NCI-H146 treated with DMSO at 0.1 percent for 48 hours (cell line): ENCODE results near the gene CYFIP2.
"Not testable (repeated sequence)": the region's sequence is repeated elsewhere in the genome, so short reads cannot be mapped to it uniquely, and the experiment has no call there.

Source experiments
- DNase-seq: peaks from one replicate; lab custom pipeline; 2025; ENCODE audit not compliant: unreplicated experiment; lab: John Stamatoyannopoulos, UW

CYFIP2 gene

DNA sequence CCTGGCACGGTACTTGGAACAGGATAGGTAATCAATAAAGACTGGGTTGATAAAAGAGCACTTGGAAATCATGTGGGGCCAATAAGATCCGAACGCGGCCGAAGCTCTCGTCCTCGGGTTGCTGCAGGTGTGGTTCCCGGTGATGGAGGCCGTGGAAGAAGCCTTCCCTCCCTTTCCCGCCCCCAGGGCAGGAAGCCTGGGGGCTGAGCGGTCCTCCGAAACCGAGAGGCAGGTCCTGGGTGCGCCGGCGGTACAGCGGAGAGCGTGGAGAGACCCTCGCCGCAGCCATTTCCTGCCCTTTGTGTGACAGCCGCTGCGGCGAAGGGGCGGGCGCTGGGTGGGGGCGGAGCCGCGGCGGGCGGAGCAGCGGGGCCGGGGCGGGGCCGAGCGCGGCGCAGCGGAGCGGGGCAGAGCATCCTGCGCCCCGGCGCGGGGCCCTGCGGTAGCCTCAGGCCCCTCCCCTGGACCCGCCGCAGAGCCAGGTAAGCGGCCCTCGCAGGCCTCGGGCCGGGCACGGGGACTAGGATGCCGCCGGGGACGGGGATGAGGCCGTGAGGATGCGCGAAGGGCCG, at the start of gene CYFIP2:
Gene CYFIP2 (plus strand): TSS at position 410 of the 572 bp plus-strand sequence. CDS start 19,239 bp downstream, outside the sequence.
- DNase-seq: peak; percentile 29

DNA sequence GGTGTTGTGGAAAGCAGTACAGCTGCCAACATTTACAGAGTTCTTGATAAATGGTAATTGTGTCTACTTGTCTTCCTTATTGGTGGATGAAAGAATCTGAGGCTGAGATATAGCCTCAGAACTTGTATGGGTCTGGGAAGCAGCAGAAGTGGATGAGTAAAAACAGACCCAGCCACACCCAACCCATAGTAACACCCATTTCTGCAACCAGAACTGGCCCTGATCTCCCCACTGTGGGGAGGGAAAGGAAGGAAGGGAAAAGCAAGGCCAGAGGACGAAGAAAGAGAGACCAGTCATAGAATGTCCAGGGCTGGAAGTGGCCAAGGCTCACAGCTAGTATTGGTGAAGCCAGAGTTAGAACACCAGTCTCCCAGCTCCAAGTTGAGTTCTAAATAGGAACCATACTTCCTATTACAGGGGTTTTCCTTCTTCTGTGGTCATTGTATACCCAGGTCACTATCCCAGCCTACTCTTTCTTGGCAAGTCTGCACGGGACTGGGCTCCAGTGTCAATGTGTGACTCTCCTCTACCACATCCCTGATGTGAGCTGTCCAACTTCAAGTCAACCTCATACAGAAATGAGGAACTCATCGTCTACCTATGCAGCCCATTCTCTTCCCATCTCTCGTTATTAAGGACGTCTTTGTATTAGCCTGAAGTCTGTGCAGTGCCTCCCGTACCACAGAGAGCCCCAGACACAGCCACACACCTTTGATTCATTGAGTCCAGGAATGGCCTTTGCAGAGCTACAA, 49.4 kb upstream of the CYFIP2 start:
- no peak for DNase-seq

DNA sequence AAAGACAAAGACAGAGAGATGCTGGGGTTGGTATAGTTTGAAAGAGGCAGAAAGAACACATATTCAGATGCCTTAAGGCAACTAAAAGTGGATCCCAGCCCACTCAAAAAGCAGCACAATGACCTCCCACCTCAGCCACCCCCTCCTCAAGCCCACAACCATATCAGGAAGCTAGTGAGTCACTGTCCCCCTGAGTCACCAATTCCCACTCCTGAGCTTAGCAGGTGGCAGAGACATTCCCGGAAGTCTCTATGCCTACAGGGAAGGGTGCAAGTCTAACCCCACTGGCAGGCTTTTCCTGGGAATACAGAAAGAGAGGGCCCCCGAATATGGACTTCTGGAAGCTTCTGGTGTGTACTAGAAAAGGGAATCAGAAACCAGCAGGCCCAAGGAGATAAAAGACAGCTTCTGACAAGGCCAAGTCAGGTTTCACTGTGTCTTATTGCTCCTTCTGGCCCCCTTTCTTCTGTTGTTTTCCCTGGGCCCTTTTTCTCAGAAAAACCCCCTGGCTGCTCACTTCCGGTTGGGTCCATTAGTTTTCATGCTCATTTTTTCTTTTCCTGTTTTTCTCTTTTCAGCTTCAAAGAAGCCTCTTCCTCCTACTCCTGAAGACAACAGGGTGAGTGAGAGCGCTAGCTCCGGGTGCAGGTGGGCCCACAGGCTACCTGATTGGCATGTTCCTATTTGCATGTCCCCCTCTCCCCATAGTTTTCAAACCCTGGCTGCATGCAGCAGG, 48.5 kb upstream of the CYFIP2 start:
- no peak for DNase-seq

DNA sequence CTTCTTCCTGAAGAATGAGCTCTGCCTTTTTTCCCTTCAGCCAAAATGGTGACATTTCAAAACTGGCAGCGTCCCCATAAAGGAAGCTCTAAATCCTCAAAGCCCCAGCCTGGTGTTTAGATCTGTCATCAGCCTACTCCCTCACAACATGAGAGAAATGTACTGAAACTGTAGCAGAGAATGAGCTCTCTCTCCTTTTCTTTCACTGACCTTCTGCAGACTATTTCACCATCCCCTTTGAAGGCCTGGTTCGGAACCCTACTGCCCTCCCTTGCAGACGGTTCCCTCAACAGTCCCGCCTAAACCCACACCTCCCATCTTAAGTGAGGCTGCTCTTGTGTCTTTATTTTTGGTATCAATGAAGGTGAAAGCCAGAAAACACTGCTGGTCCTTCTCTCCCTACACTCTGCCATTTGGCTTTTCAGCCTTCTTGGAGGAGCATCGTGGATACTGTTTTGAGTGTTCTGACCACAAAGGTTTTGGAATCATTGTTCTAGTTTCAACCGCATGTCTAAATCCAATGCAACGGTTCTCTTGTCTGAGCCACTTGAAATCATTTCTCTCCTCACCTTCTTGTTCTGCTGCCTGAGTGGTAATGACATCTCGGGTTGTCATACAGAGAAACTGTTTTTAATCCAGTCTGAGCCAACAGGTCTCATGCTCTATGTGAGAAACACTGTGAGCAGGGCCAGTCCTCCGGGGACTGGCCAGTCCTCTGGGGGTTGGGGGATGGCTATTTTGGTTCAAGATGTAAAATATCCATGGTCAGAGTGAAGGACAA, 46.2 kb upstream of the CYFIP2 start:
- DNase-seq: no peak

DNA sequence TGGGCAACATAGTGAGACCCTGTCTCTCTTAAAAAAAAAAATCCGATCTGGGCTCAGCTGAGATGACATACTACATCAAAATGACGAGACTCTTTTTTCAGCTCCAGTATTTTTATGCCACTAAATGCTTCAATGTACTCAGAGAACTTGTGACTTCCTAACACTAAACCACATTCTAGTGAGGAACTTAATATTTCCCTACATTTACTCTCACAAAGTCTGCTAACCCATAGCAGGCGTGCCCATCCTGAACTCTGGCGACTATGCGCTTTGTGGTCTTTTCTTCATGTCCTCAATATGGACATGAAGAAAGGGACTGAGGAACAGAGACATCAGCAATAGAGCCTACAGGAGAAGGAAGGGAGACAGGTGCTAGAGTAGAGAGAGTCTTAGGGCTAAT, 44.0 kb upstream of the CYFIP2 start:
- no peak for DNase-seq

DNA sequence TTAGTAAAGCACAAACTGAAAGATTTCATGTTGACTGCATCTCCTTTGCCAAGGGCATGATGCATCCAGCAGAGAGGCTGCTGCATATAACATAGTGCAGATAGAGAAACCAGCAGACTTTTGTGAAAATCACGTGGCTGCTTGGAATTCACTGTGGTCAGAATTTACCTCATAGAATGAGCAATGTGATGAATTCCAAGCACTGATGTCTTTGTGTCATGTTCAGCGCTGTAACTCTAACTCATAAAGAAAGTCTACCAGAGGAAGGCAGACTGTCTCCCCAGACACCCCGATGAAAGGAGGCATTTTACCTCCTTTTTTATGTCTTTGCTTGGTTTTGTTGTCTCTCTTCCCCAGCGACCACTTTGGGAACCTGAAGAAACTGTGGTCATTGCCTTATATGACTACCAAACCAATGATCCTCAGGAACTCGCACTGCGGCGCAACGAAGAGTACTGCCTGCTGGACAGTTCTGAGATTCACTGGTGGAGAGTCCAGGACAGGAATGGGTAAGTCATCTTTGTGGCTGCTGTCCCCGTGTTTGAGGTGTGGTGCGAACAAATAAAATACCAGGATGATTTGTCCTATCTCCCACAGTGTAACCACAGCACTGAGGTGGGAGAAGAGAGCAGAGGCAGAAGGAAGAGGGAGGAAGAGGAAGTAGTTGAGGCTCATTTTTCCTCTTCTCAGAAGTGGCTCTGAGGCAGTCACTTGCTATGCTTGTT, 43.3 kb upstream of the CYFIP2 start:
- DNase-seq: no peak

DNA sequence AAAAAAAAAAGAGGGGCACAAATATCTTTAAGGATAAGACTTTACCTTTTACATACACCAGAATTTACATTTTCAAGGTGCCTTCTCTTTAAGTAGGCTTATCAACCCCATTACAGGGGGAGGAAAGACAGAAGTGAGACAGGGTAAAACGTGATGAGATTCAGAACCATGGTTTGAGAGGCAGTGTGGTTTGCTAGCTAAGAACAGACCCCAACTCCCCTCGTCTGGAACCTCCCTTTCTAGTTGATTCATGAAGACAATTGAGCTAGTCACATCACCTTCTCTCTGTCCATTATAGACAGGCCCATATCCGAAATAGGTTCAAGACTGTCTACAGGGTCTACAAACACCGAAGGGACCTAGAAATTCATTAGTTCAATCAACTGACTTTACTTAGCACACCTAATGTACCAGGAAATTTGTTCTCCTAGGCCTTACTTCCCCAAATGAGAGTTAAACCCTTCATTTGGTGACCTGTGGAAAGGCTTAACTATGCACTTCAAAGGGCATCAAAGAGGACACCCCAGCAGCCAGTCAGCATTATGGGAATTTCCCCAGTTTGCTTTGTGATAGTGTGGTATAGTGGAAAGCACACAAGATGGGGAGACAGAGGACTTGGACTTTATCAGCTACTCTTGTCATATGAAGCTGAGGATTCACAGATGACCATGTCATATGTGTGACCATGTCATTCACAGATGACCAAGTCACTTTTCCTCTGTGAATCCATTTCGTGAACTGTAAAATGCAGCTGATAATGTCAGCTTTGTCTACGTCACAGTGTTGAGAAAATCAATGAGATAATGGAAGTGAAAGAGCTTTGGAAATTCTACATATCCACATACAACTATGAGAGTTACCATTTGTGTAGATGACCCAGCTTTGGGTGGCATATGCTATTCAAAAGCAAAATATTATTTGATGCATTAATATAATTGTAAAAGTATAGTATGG, 40.2 kb upstream of the CYFIP2 start:
- DNase-seq: no peak

DNA sequence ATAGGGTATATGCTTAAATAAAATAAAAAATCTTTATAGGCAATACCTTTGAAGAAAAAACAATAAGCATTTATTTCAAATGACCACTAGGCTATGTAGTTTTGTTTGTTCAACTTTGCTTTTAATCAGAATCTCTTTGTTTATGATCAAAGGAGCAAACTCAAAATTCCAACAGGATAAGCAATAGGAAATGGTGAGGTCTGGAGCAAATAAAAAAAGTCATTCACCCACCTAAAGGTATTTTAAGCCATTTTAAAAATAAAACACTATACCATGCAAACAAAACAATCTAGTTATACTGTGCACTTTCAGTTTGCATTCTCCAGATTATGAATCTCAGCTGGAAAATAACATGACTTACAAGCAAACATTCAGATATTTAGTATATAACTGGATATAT, 35.3 kb upstream of the CYFIP2 start:
- DNase-seq: no peak

DNA sequence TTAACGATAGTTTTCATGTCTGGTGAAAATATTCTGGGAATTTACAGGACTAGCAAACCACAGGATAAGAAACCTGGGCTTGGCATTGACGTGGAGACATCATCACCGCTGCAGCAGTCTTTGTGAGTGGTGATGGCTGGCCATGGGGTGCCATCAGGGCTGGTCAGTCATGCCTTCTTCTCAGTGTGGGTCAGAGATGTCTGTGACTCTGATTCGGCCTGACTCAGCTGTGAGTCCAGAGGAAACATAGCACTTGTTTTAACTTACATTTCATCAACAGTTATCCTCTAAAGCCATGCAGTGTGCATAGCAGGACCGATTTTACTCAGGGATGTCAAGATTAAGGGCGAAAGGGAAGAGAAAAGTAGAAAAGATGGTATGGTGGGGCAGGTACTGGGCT, 33.2 kb upstream of the CYFIP2 start:
- DNase-seq: no peak

DNA sequence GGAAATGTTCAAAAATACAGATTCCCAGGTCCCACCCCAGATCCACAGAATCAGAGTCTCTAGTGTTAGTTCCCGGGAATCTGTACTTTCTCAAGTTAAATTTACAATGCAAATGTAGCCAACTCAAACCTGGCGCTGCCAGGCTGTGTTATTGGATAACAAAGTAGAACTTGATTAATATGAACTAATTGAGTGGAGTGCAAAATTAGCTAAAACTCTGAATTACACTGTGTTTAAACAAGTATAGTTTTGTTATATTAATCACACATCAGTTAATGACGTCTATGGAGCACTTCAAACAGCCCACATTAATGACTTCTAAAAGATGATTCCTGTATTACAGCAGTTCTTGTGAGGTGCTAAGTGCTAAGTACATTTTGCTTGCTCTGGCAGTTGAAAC, 32.4 kb upstream of the CYFIP2 start:
- DNase-seq: no peak

DNA sequence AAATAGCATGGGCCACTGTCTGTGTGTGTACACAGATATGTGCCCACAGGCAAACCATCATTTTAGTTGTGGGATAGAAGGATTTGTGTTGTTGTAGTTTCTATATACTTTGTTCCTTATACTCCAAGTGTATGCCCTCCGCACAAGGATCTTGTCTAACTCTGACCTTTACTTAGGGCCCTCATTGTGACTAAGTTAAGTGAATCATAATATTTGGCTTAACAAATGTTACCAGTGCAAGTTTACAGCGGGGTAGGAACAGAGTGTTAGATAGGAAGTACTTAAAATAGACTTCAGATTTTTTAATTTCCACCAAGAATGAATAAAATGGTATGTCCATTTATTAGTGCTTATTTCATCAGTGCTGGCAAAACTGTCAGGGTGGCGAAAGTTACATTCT, 29.5 kb upstream of the CYFIP2 start:
- DNase-seq: no peak

DNA sequence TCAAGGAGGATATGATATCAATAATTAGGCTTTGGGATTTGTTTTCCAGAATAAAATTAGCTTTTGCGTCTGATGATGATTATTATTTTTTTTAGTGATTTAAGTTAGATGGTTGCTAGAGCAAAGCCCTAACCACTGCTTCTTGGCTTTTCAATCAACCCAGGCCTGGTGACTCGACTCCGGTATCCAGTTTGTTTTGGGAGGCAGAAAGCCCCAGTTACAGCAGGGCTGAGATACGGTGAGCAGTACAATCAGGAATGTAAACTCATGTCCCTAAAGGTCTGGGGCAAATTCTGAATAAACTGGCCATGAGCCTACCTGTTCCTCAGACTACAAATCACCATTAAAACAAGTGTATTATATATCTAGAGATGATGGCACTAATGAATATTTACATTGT, 24.4 kb upstream of the CYFIP2 start:
- DNase-seq: no peak

DNA sequence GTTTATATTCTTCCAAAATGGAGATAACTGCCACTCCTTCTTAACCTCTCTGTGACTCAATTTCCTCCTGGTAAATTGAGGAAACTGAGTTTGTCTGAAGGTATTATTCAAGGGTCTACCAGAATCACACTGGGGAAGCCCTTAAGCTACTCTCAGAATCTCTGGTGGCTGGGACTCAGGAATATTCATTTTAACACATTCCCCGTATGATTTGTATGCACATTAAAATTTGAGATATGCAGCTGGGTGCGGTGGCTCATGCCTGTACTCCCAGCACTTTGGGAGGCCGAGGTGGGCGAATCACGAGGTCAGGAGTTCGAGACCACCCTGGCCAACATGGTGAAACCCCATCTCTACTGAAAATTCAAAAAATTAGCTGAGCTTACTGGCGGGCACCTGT, 21.2 kb upstream of the CYFIP2 start:
- not testable (repeated sequence) for DNase-seq

DNA sequence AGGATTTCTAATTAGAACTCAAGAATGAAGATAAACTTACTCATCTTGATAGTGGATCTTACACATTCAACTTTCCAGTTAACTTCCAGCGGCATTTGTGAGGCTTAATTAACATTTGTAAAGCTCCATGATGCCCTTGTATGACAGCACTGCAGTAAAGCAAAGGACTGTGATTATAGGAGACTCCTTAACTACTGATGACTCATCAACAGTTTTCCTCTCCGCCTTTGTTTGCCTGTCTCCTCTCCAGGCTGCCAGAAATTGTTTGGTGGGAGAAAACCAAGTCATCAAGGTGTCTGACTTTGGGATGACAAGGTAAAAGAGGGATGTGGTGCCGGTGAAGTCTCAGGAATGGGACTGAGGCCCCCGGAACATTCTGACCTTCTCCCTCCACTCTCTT, 20.4 kb upstream of the CYFIP2 start:
- DNase-seq: peak; percentile 23

DNA sequence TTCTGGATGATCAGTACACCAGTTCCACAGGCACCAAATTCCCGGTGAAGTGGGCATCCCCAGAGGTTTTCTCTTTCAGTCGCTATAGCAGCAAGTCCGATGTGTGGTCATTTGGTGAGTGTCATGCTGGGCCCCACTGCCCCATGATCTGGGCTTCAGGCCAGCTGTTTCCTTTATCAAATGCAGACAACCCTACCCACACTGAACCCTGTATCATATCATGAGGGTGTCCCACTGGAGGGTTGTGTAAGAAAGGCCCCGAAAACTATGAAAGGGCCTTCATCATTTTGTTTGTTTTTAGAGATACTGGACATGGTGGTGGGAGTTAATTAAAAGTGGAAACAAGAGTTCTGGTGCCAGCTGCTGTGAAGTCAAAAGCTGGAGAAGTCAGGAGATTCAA, 20.0 kb upstream of the CYFIP2 start:
- no peak for DNase-seq

DNA sequence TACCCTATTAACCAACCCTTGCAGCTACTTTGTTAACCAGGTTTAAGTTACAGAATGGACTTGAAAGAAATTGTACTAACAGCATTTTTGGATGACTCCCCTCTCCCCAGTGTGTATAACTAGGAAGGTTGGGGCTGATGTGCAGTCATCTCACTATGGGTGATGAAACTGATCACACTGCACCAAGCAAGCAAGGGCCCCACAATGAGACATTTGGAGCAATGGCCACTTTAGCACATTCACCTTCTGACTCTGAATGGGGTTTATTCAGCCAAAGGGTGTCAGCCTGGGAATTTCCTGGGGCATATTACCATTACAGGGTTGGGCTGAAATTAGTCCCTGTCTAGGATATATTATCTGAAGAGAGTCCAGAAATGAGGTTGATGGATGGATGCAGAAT, 18.7 kb upstream of the CYFIP2 start:
- no peak for DNase-seq

DNA sequence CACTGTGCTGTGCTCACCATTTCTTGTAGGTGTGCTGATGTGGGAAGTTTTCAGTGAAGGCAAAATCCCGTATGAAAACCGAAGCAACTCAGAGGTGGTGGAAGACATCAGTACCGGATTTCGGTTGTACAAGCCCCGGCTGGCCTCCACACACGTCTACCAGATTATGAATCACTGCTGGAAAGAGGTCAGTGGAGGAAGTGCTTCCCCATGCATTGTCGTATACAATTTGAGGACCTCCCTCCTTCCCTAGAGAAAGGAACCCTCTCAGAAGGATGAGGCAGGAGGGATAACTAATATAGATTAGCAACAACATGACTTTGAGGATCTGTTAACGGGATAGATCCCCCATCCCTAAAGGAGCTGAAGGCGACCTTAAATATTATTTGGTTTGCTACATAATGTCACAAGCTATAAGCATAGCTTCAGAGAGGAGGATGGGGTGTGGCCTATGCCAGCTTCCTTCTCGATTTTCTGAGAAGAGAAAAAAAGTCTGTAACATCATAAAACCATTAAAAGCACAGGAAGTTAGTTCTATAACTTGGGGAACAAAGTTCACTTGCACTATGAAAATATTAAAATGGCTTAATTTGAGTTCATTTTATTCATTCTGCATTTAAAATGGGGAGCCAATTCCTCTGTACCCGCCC, 17.0 kb upstream of the CYFIP2 start:
- DNase-seq: no peak

DNA sequence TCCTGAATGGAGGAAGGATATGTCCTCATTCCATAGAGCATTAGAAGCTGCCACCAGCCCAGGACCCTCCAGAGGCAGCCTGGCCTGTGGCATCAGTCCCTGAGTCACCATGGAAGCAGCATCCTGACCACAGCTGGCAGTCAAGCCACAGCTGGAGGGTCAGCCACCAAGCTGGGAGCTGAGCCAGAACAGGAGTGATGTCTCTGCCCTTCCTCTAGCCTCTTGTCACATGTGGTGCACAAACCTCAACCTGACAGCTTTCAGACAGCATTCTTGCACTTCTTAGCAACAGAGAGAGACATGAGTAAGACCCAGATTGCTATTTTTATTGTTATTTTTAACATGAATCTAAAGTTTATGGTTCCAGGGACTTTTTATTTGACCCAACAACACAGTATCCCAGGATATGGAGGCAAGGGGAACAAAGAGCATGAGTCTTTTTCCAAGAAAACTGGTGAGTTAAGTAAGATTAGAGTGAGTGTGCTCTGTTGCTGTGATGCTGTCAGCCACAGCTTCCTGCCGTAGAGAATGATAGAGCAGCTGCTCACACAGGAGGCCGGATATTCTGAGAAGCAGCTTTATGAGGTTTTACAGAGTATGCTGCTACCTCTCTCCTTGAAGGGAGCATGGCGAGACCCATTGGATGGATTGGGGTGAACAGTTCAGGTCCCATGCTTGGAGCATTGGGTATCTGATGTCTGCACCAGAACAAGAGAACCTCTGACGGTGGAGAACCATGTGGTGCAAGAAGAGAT, 13.0 kb upstream of the CYFIP2 start:
- no peak for DNase-seq

DNA sequence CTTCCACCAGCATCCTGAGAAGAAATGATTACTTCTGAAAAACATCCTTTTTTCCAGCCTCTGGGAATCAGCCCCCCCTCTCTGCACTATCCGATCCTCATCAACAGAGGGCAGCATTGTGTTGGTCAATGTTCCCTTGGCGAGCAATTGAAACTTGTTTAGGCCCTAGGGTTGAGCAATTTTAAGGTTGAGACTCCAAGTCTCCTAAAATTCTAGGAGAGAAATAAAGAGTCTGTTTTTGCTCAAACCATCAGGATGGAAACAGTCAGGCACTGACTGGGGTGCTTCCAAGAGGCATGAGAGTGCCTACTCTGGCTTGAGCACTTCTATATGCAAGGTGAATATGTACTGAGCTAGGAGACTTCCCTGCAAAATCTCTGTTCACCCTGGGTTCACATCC, 12.4 kb upstream of the CYFIP2 start:
- DNase-seq: no peak
